ENCODE results near the gene INPP5F.

Gene INPP5F

GRCh38 chr10:119736220-119736619 is 10.4 kb downstream of the INPP5F start:
- no peak for DNase-seq
- in situ Hi-C loops (cut with HindIII; ENCODE audit: low pct_ligation_motif_present, low pct_unique_long_range_greater_than_20kb, low sequenced_read_pairs), result no loop called here

- DNase-seq, result no peak
- in situ Hi-C loops (cut with HindIII; ENCODE audit: low pct_ligation_motif_present, low pct_unique_long_range_greater_than_20kb, low sequenced_read_pairs), result no loop called here
Measured at GRCh38 chr10:119737039-119737663, 11.3 kb downstream of the INPP5F start.

- peak; percentile 86 for DNase-seq
- in situ Hi-C loops (cut with HindIII; ENCODE audit: low pct_ligation_motif_present, low pct_unique_long_range_greater_than_20kb, low sequenced_read_pairs), result no loop called here
Measured at GRCh38 chr10:119737823-119738222, 12.0 kb downstream of the INPP5F start.

- DNase-seq, result no peak
- in situ Hi-C loops (cut with HindIII; ENCODE audit: low pct_ligation_motif_present, low pct_unique_long_range_greater_than_20kb, low sequenced_read_pairs), result no loop called here
Measured at GRCh38 chr10:119738962-119739361, 13.1 kb downstream of the INPP5F start.

GRCh38 chr10:119740096-119740495 is 14.2 kb downstream of the INPP5F start:
- no peak for DNase-seq
- in situ Hi-C loops (cut with HindIII; ENCODE audit: low pct_ligation_motif_present, low pct_unique_long_range_greater_than_20kb, low sequenced_read_pairs), result no loop called here

GRCh38 chr10:119742947-119743648 is 17.2 kb downstream of the INPP5F start:
- no peak for DNase-seq

GRCh38 chr10:119747940-119748339 is 22.1 kb downstream of the INPP5F start:
- in situ Hi-C loops (cut with HindIII; ENCODE audit: low pct_ligation_motif_present, low pct_unique_long_range_greater_than_20kb, low sequenced_read_pairs), result no loop called here

More at GRCh38 chr10:119742947-119743648, 17.2 kb downstream of the INPP5F start:
- in situ Hi-C loops (cut with HindIII; ENCODE audit: low pct_ligation_motif_present, low pct_unique_long_range_greater_than_20kb, low sequenced_read_pairs), result no loop called here

GRCh38 chr10:119748871-119749270 is 23.0 kb downstream of the INPP5F start:
- in situ Hi-C loops (cut with HindIII; ENCODE audit: low pct_ligation_motif_present, low pct_unique_long_range_greater_than_20kb, low sequenced_read_pairs), result no loop called here

More at GRCh38 chr10:119747940-119748339, 22.1 kb downstream of the INPP5F start:
- no peak for DNase-seq

GRCh38 chr10:119749455-119749854 is 23.6 kb downstream of the INPP5F start:
- in situ Hi-C loops (cut with HindIII; ENCODE audit: low pct_ligation_motif_present, low pct_unique_long_range_greater_than_20kb, low sequenced_read_pairs), result no loop called here
- DNase-seq, result no peak

More at GRCh38 chr10:119748871-119749270, 23.0 kb downstream of the INPP5F start:
- DNase-seq, result no peak

GRCh38 chr10:119750391-119751230 is 24.8 kb downstream of the INPP5F start:
- DNase-seq, result peak; percentile 79
- in situ Hi-C loops (cut with HindIII; ENCODE audit: low pct_ligation_motif_present, low pct_unique_long_range_greater_than_20kb, low sequenced_read_pairs), result no loop called here

GRCh38 chr10:119753309-119753708 is 27.5 kb downstream of the INPP5F start:
- no peak for DNase-seq
- in situ Hi-C loops (cut with HindIII; ENCODE audit: low pct_ligation_motif_present, low pct_unique_long_range_greater_than_20kb, low sequenced_read_pairs), result no loop called here

GRCh38 chr10:119754085-119754484 is 28.2 kb downstream of the INPP5F start:
- in situ Hi-C loops (cut with HindIII; ENCODE audit: low pct_ligation_motif_present, low pct_unique_long_range_greater_than_20kb, low sequenced_read_pairs), result no loop called here

GRCh38 chr10:119754936-119755335 is 29.1 kb downstream of the INPP5F start:
- in situ Hi-C loops (cut with HindIII; ENCODE audit: low pct_ligation_motif_present, low pct_unique_long_range_greater_than_20kb, low sequenced_read_pairs), result no loop called here

More at GRCh38 chr10:119754085-119754484, 28.2 kb downstream of the INPP5F start:
- no peak for DNase-seq

GRCh38 chr10:119755446-119755845 is 29.6 kb downstream of the INPP5F start:
- in situ Hi-C loops (cut with HindIII; ENCODE audit: low pct_ligation_motif_present, low pct_unique_long_range_greater_than_20kb, low sequenced_read_pairs), result no loop called here
- no peak for DNase-seq

More at GRCh38 chr10:119754936-119755335, 29.1 kb downstream of the INPP5F start:
- no peak for DNase-seq

GRCh38 chr10:119758448-119759195 is 32.8 kb downstream of the INPP5F start:
- in situ Hi-C loops (cut with HindIII; ENCODE audit: low pct_ligation_motif_present, low pct_unique_long_range_greater_than_20kb, low sequenced_read_pairs), result no loop called here
- no peak for DNase-seq

GRCh38 chr10:119759832-119760231 is 34.0 kb downstream of the INPP5F start:
- in situ Hi-C loops (cut with HindIII; ENCODE audit: low pct_ligation_motif_present, low pct_unique_long_range_greater_than_20kb, low sequenced_read_pairs), result no loop called here

GRCh38 chr10:119761106-119761505 is 35.3 kb downstream of the INPP5F start:
- in situ Hi-C loops (cut with HindIII; ENCODE audit: low pct_ligation_motif_present, low pct_unique_long_range_greater_than_20kb, low sequenced_read_pairs), result no loop called here
- DNase-seq, result peak; percentile 49

More at GRCh38 chr10:119759832-119760231, 34.0 kb downstream of the INPP5F start:
- peak; percentile 48 for DNase-seq

GRCh38 chr10:119762035-119762434 is 36.2 kb downstream of the INPP5F start:
- no peak for DNase-seq
- in situ Hi-C loops (cut with HindIII; ENCODE audit: low pct_ligation_motif_present, low pct_unique_long_range_greater_than_20kb, low sequenced_read_pairs), result no loop called here
